CD4-positive, alpha-beta T cell (primary cell): ENCODE data around the gene OPCML. TPM values are rescaled to one million over a fixed set of nuclear protein-coding genes. Genes with fewer than 3 reads are reported as not detected.

Experiments used
- ATAC-seq: fragments of 200-7000 bp; cut with Tn5 transposase; one replicate; pipeline ENCODE4 v1.10.0; 2022; ENCODE audit warnings: mild to moderate bottlenecking; ENCODE audit not compliant: poor library complexity
- CTCF ChIA-PET: fragments of 350-600 bp; sonication (Branson Sonifier 250); formaldehyde crosslinking; loops from one replicate; lab custom pipeline; 2021; ENCODE audit warnings: antibody characterized with exemption, inconsistent platforms; lab: Charles Lee
- POLR2A ChIA-PET: fragments of 350-600 bp; sonication (Branson Sonifier 250); formaldehyde crosslinking; loops from one replicate; lab custom pipeline; 2021; ENCODE audit warnings: antibody characterized with exemption, inconsistent platforms; lab: Charles Lee
- DNase-seq, 14 experiments: peaks; one replicate each; pipeline ENCODE4 v3.0.0-alpha.2; 2013 to 2020; ENCODE audit warnings: mixed read lengths in 2 of 14
- H3K27ac ChIP-seq, 2 donors: one replicate each; pipeline versions ENCODE4 v1.5.1 to v1.7.0; 2013; ENCODE audit warnings: low read length in 2 of 2, low read depth in 1 of 2, mild to moderate bottlenecking in 1 of 2
- H3K27me3 ChIP-seq, 2 experiments: 1 replicate in 1 of 2; 2 replicates in 1 of 2; pipeline versions ENCODE4 v1.6.1 to v1.7.0; 2013; ENCODE audit warnings: low read length in 2 of 2, control low read depth in 1 of 2, mild to moderate bottlenecking in 1 of 2, moderate library complexity in 1 of 2; ENCODE audit not compliant: insufficient read depth in 2 of 2, control insufficient read depth in 1 of 2
- H3K36me3 ChIP-seq: one replicate; pipeline ENCODE4 v1.6.1; 2013; ENCODE audit warnings: low read length, control low read depth; ENCODE audit not compliant: insufficient read depth
- H3K4me1 ChIP-seq: one replicate; pipeline ENCODE4 v1.6.1; 2013; ENCODE audit warnings: low read length, control low read depth; ENCODE audit not compliant: insufficient read depth
- H3K4me3 ChIP-seq: one replicate; pipeline ENCODE4 v1.5.1; 2013; ENCODE audit warnings: mild to moderate bottlenecking, low read length, moderate library complexity
- H3K9me3 ChIP-seq, 2 experiments: 1 replicate in 1 of 2; 2 replicates in 1 of 2; pipeline versions ENCODE4 v1.6.1 to v1.7.0; 2013; ENCODE audit warnings: low read length in 2 of 2, mild to moderate bottlenecking in 2 of 2, control low read depth in 1 of 2, moderate library complexity in 1 of 2; ENCODE audit not compliant: control insufficient read depth in 1 of 2, insufficient read depth in 1 of 2
- H3K27ac Mint-ChIP-seq: one replicate; pipeline ENCODE4 v1.8.0; 2020; ENCODE audit warnings: mixed read lengths
- H3K27me3 Mint-ChIP-seq: one replicate; pipeline ENCODE4 v1.8.0; 2021; ENCODE audit warnings: mixed read lengths
- H3K36me3 Mint-ChIP-seq: one replicate; pipeline ENCODE4 v1.8.0; 2021; ENCODE audit warnings: low read depth, mixed read lengths
- H3K4me1 Mint-ChIP-seq: one replicate; pipeline ENCODE4 v1.8.0; 2021; ENCODE audit warnings: low read depth, mixed read lengths
- H3K4me3 Mint-ChIP-seq: one replicate; pipeline ENCODE4 v1.8.0; 2020; ENCODE audit warnings: mild to moderate bottlenecking, mixed read lengths
- H3K9me3 Mint-ChIP-seq: one replicate; pipeline ENCODE4 v1.8.0; 2020; ENCODE audit warnings: mixed read lengths
- CTCF ChIP-seq: fragments of 200-600 bp; IDR thresholded peaks from one replicate; pipeline ENCODE4 v1.8.0; 2022; ENCODE audit warnings: antibody characterized with exemption, mild to moderate bottlenecking
- intact Hi-C, 2 experiments: fragments of 100-400 bp; cut with DNase I in 1 of 2; cut with micrococcal nuclease in 1 of 2; formaldehyde crosslinking; loops; one replicate each; pipeline versions ENCODE4 v1.15.1 to v1.9.0; 2023 to 2025; cut with DNase I, micrococcal nuclease
- total RNA-seq, 174 experiments: library from RNA in 2 of 174; stranded (reverse) in 2 of 174; gene quantifications; one replicate each; pipeline ENCODE4 v1.2.3 and lab custom pipeline; 2021 to 2026

Gene OPCML
- total RNA-seq, 2 experiments from 2014 or later: not detected

- Histone ChIP-seq H3K4me3 (no peak overlapping the region), H3K27ac (no peak overlapping the region), H3K27me3 (no peaks in the 10 kb centered on the region), H3K36me3 (no peaks in the 10 kb centered on the region), H3K4me1 (no peaks in the 10 kb centered on the region), H3K9me3 (no peaks in the 10 kb centered on the region)
- POLR2A ChIA-PET: no interaction called here
- H3K27me3 Mint-ChIP-seq: peaks cover 17% of the 10 kb centered on the region
- H3K4me3 Mint-ChIP-seq: no peak overlapping the region
- ATAC-seq (no peak), DNase-seq (no peak)
- no peaks in the 10 kb centered on the region for H3K9me3 Mint-ChIP-seq
- TF ChIP-seq CTCF: no peak
- CTCF ChIA-PET: no interaction called here
- intact Hi-C loops: no loop called here
- H3K4me1 Mint-ChIP-seq: no peaks in the 10 kb centered on the region
- H3K36me3 Mint-ChIP-seq: no peaks in the 10 kb centered on the region
- H3K27ac Mint-ChIP-seq: no peak overlapping the region
These were observed 555.1 kb downstream of the OPCML start for GRCh38 chr11:132977241-132977640.

- ChIA-PET CTCF (no interaction called here), POLR2A (no interaction called here)
- no peak overlapping the region for H3K4me3 ChIP-seq
- no peaks in the 10 kb centered on the region for H3K36me3 ChIP-seq
- H3K4me1 ChIP-seq: no peaks in the 10 kb centered on the region
- no peaks in the 10 kb centered on the region for H3K27me3 ChIP-seq
- H3K9me3 ChIP-seq: no peaks in the 10 kb centered on the region
- no peak for ATAC-seq
- intact Hi-C loops: no loop called here
- no peaks in the 10 kb centered on the region for H3K36me3 Mint-ChIP-seq
- H3K4me3 Mint-ChIP-seq: no peak overlapping the region
- DNase-seq: no peak
- no peak for TF ChIP-seq CTCF
- H3K4me1 Mint-ChIP-seq: no peaks in the 10 kb centered on the region
- H3K27me3 Mint-ChIP-seq: peaks cover 18% of the 10 kb centered on the region
- no peaks in the 10 kb centered on the region for H3K9me3 Mint-ChIP-seq
- H3K27ac ChIP-seq: no peak overlapping the region
- no peak overlapping the region for H3K27ac Mint-ChIP-seq
These were observed 556.2 kb downstream of the OPCML start for GRCh38 chr11:132976115-132976514.

GRCh38 chr11:132973686-132974085, 558.6 kb downstream of the OPCML start:
- ChIA-PET POLR2A (no interaction called here), CTCF (no interaction called here)
- Histone ChIP-seq H3K9me3 (no peaks in the 10 kb centered on the region), H3K4me3 (no peak overlapping the region), H3K27ac (no peak overlapping the region), H3K36me3 (no peaks in the 10 kb centered on the region), H3K4me1 (no peaks in the 10 kb centered on the region), H3K27me3 (no peaks in the 10 kb centered on the region)
- Mint-ChIP-seq H3K4me3 (no peak overlapping the region), H3K27ac (no peak overlapping the region), H3K4me1 (no peaks in the 10 kb centered on the region), H3K27me3 (peaks cover 24% of the 10 kb centered on the region), H3K9me3 (no peaks in the 10 kb centered on the region), H3K36me3 (no peaks in the 10 kb centered on the region)
- intact Hi-C loops: no loop called here
- no peak for TF ChIP-seq CTCF
- no peak for DNase-seq
- no peak for ATAC-seq
